Suprapubic skin (tissue), 4 donors: ENCODE data around the gene SUN3.

Source experiments
- CTCF ChIP-seq, 2 donors: fragments of 200-600 bp in 1 of 2; fragments of 450-650 bp in 1 of 2; sonication (generic) in 1 of 2; IDR thresholded peaks; one replicate each; pipeline ENCODE4 v1.5.1; 2016 to 2019; ENCODE audit warnings: antibody characterized with exemption in 2 of 2, mild to moderate bottlenecking in 1 of 2, moderate library complexity in 1 of 2
- POLR2A ChIP-seq, 2 donors: fragments of 450-650 bp; IDR thresholded peaks; one replicate each; pipeline ENCODE4 v1.6.1; 2017; ENCODE audit warnings: antibody characterized with exemption in 2 of 2, mild to moderate bottlenecking in 2 of 2, moderate library complexity in 2 of 2
- POLR2AphosphoS5 ChIP-seq, 3 donors: sonication (generic); formaldehyde crosslinking; IDR thresholded peaks; one replicate each; pipeline ENCODE4 v1.6.1; 2017; ENCODE audit warnings: antibody characterized with exemption in 3 of 3

DNA sequence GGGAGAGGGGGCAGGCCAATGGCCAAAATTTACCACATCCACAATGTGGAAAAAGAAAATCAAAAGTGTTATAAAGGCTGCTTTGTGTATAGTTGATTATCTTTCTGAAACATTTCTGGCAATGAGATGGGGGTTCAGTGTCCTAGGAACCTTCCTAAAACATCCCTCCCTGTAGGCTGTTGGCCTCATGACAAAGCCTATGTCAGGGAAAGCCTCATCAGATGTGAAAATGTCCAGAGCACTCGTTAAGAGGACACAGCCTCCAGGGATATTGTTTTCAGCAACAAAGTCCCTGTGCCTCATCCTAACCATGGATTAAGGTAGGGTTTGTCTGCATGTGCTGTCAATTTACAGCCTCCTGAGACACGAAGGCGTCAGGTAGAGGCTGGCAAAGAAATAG, 17.0 kb downstream of the SUN3 start:
- TF ChIP-seq CTCF (IDR thresholded peaks at IDR 0.05): no peak
- TF ChIP-seq POLR2AphosphoS5 (IDR thresholded peaks at IDR 0.05): no peak
- no peak for TF ChIP-seq POLR2A (IDR thresholded peaks at IDR 0.05)
